22Rv1 (cell line): ENCODE data around the gene FARS2.

ENCODE experiments used
- H3K27ac ChIP-seq: fragments of 450-650 bp; 2 replicates; pipeline ENCODE4 v1.5.1; 2017
- ZFX ChIP-seq: fragments of 450-650 bp; IDR thresholded peaks from 2 replicates; pipeline ENCODE4 v1.6.1; 2017; ENCODE audit warnings: antibody characterized with exemption, borderline replicate concordance
- TF ChIP-seq, protein P1 (sequence below): fragments of 450-650 bp; IDR thresholded peaks from 2 replicates; pipeline ENCODE4 v1.5.1; 2017; ENCODE audit warnings: mild to moderate bottlenecking

Gene FARS2

DNA sequence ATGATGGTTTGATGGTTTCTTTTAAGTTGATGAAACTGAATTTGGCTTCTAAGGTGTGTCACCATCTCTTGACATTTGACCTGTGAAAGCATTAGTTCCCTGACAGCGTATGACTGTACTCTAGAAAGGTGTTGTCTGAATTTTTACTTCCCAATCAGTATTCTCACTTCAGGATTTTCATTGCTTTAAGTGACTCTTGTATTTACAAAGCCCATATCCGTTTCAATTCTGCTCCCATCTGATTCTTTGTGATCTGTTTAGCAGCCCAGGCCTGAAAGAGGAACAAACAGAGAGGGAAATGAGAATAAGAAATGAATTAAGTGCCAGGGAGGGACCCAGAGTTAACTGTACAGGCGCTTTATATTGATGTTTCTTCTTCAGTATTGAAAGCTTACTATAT lies 73.7 kb downstream of the FARS2 start:
- TF ChIP-seq, protein P1, sequence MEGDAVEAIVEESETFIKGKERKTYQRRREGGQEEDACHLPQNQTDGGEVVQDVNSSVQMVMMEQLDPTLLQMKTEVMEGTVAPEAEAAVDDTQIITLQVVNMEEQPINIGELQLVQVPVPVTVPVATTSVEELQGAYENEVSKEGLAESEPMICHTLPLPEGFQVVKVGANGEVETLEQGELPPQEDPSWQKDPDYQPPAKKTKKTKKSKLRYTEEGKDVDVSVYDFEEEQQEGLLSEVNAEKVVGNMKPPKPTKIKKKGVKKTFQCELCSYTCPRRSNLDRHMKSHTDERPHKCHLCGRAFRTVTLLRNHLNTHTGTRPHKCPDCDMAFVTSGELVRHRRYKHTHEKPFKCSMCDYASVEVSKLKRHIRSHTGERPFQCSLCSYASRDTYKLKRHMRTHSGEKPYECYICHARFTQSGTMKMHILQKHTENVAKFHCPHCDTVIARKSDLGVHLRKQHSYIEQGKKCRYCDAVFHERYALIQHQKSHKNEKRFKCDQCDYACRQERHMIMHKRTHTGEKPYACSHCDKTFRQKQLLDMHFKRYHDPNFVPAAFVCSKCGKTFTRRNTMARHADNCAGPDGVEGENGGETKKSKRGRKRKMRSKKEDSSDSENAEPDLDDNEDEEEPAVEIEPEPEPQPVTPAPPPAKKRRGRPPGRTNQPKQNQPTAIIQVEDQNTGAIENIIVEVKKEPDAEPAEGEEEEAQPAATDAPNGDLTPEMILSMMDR, result no peak
- TF ChIP-seq ZFX, result no peak

DNA sequence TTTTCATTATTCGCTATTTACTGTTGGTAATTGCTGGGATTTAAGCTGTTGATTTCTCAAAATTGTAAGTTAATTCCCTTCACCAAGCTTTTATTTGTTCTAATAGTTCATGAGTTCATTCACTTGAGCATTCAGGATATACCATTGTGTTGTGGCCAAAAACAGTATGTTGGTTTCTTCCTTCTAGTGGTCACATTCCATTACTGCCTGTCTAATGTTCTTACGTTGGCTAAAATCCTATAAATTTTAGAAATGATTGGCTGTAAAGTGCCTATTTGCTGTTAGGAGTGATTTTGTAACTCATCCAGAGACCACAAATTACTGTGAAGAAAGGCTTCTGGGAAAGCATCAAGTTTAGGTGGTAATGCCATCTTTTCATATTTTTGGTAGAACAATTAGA lies 76.3 kb downstream of the FARS2 start:
- TF ChIP-seq ZFX, result no peak
- TF ChIP-seq, protein P1, result no peak
- H3K27ac ChIP-seq, result no peak overlapping the region

More for the DNA sequence above, 73.7 kb downstream of the FARS2 start:
- H3K27ac ChIP-seq, result no peak overlapping the region

DNA sequence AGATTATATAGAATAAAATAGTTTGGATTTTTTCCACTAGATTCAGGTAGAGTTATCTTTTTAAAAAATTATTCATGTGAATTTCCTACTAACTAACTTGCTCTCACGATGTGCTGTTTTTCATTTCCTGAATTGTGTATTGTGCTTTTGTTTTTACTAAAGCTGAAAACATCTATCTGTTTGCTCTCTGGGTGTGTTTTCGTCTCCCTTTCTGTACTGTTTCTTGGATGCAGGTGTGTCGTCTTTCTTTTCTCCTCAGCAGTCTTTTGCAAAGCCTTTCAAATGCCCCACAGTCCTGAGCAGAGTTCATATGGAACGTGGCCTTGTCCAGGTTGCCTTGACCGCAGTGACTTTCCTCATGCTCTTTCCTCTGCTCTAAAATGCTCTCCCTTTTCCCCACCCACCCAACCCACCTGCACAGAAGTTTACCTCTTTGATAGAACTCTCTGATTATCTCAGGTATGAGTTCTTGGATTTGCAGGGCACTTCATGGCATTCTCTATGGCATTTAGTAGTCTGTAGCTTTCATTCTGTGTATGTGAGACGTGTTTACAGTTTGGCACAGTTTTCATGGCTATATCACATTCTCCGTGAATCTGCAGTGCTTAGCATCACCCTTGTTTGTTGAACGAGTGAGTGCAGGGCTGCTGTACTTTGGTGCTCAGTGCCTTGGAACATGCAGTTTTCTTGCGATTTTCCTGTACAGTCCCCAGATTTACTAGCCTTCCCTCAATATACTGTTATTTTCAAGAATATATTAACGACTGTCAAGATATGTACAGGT lies 77.1 kb downstream of the FARS2 start:
- TF ChIP-seq ZFX, result no peak
- TF ChIP-seq, protein P1, result no peak
- no peak overlapping the region for H3K27ac ChIP-seq

DNA sequence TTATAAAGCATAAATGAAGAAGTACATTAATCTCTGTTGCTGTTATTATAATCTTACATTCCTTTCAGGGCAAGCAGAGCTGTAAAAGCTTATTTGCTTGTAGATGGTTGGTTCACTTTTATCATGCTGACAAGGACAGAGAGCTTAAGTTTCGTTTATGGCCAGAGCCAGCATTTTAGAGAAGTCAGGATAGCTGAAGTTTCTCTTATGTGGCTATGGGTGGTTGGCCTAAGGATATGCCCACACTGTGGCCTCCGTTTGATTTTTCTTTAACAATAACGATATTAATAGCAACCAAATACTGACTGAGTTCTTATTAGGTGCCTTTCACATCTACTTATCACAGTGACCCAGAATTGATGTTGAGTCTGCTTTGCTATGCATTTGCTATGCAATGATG lies 78.5 kb downstream of the FARS2 start:
- no peak overlapping the region for H3K27ac ChIP-seq
- TF ChIP-seq ZFX, result no peak
- TF ChIP-seq, protein P1, result no peak

DNA sequence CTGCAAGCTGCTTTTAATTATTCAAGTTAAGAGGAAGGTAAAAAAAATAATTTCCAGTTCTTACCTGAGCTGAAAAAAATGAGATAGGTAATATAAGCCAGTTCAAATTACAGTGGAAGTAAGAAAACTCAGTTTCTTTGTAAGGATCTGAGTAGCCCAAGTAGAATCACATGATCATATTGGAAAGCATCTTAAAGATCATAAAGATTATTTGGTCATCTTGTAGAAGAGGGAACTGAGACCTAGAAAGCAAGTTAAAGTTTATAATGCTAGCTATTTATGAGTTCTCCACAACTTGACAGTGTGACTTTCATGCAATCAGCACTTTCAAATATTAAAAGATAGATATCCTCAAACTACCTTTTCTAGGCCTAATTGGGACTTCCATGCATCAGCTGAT lies 80.5 kb downstream of the FARS2 start:
- H3K27ac ChIP-seq, result no peak overlapping the region
- no peak for TF ChIP-seq ZFX
- TF ChIP-seq, protein P1, result no peak

DNA sequence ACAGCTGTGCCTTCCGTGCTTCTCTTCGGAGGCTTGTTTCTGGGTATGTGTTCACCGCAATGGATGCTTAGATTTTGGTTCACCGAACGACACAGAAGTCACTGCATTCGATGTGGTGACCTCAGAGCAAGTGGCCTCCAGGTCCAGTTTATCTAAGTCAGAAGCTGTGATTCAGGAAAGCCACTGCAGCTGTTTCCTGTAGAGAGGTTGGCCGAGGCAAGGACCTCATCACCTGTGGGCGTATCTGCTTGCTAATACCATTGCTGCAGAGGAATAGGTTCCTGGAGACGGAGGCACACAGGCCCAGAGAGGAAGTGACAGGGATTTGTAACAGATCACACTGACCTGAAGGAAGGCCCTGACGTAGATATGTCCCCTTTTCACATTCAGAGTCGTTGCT lies 82.7 kb downstream of the FARS2 start:
- no peak for TF ChIP-seq ZFX
- TF ChIP-seq, protein P1, result no peak
- H3K27ac ChIP-seq, result no peak overlapping the region

DNA sequence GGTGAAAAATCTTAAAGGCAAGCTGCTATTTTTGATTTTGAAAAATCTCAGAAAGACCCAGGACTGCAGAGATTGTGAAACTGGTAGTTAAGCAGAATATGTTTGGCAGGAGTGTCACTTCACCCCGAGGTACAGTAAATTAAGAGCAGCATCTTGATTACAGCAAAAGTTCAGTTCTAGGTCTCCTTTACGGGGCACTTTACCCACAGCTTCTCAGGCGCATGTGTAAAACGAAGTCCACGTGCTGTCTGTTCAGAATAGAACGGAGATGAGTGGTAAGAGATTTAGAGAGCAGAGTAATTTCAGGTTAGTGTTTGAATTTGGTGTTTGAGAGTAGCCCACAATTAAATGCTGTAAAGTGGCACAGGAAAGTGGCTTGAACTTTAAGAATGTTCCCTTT lies 84.0 kb downstream of the FARS2 start:
- no peak for TF ChIP-seq ZFX
- TF ChIP-seq, protein P1, result no peak
- H3K27ac ChIP-seq, result no peak overlapping the region
